HCT116 (cell line): ENCODE data around the gene CALR.

Experiments used
- CTCF ChIP-seq, 3 experiments: fragments of 200-600 bp in 1 of 3; sonication (generic) in 1 of 3; IDR thresholded peaks in 2 of 3; conservative IDR thresholded peaks in 1 of 3; 2 replicates each; pipeline ENCODE4 v1.5.1; 2012 to 2017; ENCODE audit warnings: low read depth in 2 of 3, low read length in 2 of 3, antibody characterized with exemption in 1 of 3, borderline replicate concordance in 1 of 3, control low read depth in 1 of 3, mild to moderate bottlenecking in 1 of 3, mixed read lengths in 1 of 3, mixed run types in 1 of 3, moderate library complexity in 1 of 3; ENCODE audit not compliant: insufficient read depth in 1 of 3
- ELF1 ChIP-seq: IDR thresholded peaks from 2 replicates; pipeline ENCODE4 v1.6.1; 2012; ENCODE audit warnings: low read depth, borderline replicate concordance
- POLR2A ChIP-seq: IDR thresholded peaks from 2 replicates; pipeline ENCODE4 v1.7.0; 2011; ENCODE audit warnings: borderline replicate concordance; ENCODE audit not compliant: insufficient read depth, insufficient read length; ENCODE audit errors: extremely low read depth
- POLR2AphosphoS5 ChIP-seq: IDR thresholded peaks from 2 replicates; pipeline ENCODE4 v1.6.1; 2011; ENCODE audit warnings: mild to moderate bottlenecking, low read depth, low read length, moderate library complexity
- REST ChIP-seq: IDR thresholded peaks from 2 replicates; pipeline ENCODE4 v1.6.1; 2012; ENCODE audit warnings: low read depth

GRCh38 chr19:12948612-12949362 is 10.4 kb downstream of the CALR start:
- TF ChIP-seq POLR2AphosphoS5: 0 out of 2 replicates have a peak, but pooled peaks have one; percentile 16
- no peak for TF ChIP-seq ELF1
- TF ChIP-seq POLR2A: no peak
- no peak for TF ChIP-seq REST
- TF ChIP-seq CTCF (IDR thresholded peaks at IDR 0.05 in 2 of 3, conservative IDR thresholded peaks at IDR 0.05 in 1 of 3; ENCODE audit: borderline replicate concordance in 1 of 3, insufficient read depth in 1 of 3, low read depth in 2 of 3, low read length in 2 of 3): no peak
